Measurements from ENCODE around the gene PACSIN1.

- TF ChIP-seq EP300 (conservative IDR thresholded peaks at IDR 0.05; ENCODE audit: poor library complexity, severe bottlenecking) (no peak), POLR2AphosphoS5 (IDR thresholded peaks at IDR 0.05) (no peak), CTCF (IDR thresholded peaks at IDR 0.05; ENCODE audit: poor library complexity, severe bottlenecking) (no peak), RAD21 (conservative IDR thresholded peaks at IDR 0.05) (no peak), MXI1 (conservative IDR thresholded peaks at IDR 0.05; ENCODE audit: poor library complexity, severe bottlenecking) (no peak)
- TF ChIP-seq, protein P1, sequence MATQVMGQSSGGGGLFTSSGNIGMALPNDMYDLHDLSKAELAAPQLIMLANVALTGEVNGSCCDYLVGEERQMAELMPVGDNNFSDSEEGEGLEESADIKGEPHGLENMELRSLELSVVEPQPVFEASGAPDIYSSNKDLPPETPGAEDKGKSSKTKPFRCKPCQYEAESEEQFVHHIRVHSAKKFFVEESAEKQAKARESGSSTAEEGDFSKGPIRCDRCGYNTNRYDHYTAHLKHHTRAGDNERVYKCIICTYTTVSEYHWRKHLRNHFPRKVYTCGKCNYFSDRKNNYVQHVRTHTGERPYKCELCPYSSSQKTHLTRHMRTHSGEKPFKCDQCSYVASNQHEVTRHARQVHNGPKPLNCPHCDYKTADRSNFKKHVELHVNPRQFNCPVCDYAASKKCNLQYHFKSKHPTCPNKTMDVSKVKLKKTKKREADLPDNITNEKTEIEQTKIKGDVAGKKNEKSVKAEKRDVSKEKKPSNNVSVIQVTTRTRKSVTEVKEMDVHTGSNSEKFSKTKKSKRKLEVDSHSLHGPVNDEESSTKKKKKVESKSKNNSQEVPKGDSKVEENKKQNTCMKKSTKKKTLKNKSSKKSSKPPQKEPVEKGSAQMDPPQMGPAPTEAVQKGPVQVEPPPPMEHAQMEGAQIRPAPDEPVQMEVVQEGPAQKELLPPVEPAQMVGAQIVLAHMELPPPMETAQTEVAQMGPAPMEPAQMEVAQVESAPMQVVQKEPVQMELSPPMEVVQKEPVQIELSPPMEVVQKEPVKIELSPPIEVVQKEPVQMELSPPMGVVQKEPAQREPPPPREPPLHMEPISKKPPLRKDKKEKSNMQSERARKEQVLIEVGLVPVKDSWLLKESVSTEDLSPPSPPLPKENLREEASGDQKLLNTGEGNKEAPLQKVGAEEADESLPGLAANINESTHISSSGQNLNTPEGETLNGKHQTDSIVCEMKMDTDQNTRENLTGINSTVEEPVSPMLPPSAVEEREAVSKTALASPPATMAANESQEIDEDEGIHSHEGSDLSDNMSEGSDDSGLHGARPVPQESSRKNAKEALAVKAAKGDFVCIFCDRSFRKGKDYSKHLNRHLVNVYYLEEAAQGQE (IDR thresholded peaks at IDR 0.05; ENCODE audit: borderline replicate concordance) = no peak
These were observed 31.5 kb downstream of the PACSIN1 start for GRCh38 chr6:34497411-34497810.
